ENCODE data around the gene TBXA2R. TPM values are rescaled to one million over a fixed set of nuclear protein-coding genes. Genes with fewer than 3 reads are reported as not detected.
"Not testable (repeated sequence)": the region's sequence is repeated elsewhere in the genome, so short reads cannot be mapped to it uniquely, and the experiment has no call there.

The TBXA2R gene
- total RNA-seq, 2 experiments from 2014 or later = 0.20 to 0.23 TPM

GRCh38 chr19:3570606-3571011, 36.1 kb downstream of the TBXA2R start:
- Mint-ChIP-seq H3K4me1 (peaks cover 12% of the 10 kb centered on the region), H3K27ac (no peak overlapping the region), H3K9me3 (no peaks in the 10 kb centered on the region), H3K4me3 (no peak overlapping the region), H3K36me3 (ENCODE audit: low read depth) (peaks cover 11% of the 10 kb centered on the region), H3K27me3 (no peaks in the 10 kb centered on the region)
- ChIA-PET CTCF (no interaction called here), POLR2A (interaction anchor here (0.7 to 1.5 kb wide), 2 partner anchors 14 to 843 kb away, joined by 3 to 4 read pairs; no protein-coding TSS in a partner anchor)
- no peak for DNase-seq

- H3K9me3 Mint-ChIP-seq, CTCF ChIA-PET: not testable (repeated sequence)
- POLR2A ChIA-PET = interaction anchor here (0.7 to 1.5 kb wide), 2 partner anchors 13 to 843 kb away, joined by 3 to 4 read pairs; no protein-coding TSS in a partner anchor
These were observed 36.6 kb downstream of the TBXA2R start for GRCh38 chr19:3570042-3570441.

GRCh38 chr19:3565139-3565538, 41.5 kb downstream of the TBXA2R start:
- CTCF ChIA-PET = no interaction called here
- H3K4me1 Mint-ChIP-seq = no peaks in the 10 kb centered on the region
- no peaks in the 10 kb centered on the region for H3K9me3 Mint-ChIP-seq
- no peak overlapping the region for H3K27ac Mint-ChIP-seq
- H3K36me3 Mint-ChIP-seq (ENCODE audit: low read depth) = no peaks in the 10 kb centered on the region
- no peaks in the 10 kb centered on the region for H3K27me3 Mint-ChIP-seq
- DNase-seq = no peak
- POLR2A ChIA-PET = no interaction called here
- H3K4me3 Mint-ChIP-seq = no peak overlapping the region

More at GRCh38 chr19:3570042-3570441, 36.6 kb downstream of the TBXA2R start:
- H3K27ac Mint-ChIP-seq; H3K4me3 Mint-ChIP-seq; H3K36me3 Mint-ChIP-seq (ENCODE audit: low read depth); H3K27me3 Mint-ChIP-seq; DNase-seq: not testable (repeated sequence)
- peaks cover 12% of the 10 kb centered on the region for H3K4me1 Mint-ChIP-seq

GRCh38 chr19:3563709-3564524, 42.8 kb downstream of the TBXA2R start:
- no peak for DNase-seq
- CTCF ChIA-PET = no interaction called here
- H3K27ac Mint-ChIP-seq = no peak overlapping the region
- no peak overlapping the region for H3K4me3 Mint-ChIP-seq
- POLR2A ChIA-PET = no interaction called here
- no peaks in the 10 kb centered on the region for H3K4me1 Mint-ChIP-seq
- no peaks in the 10 kb centered on the region for H3K9me3 Mint-ChIP-seq
- no peaks in the 10 kb centered on the region for H3K27me3 Mint-ChIP-seq
- no peaks in the 10 kb centered on the region for H3K36me3 Mint-ChIP-seq (ENCODE audit: low read depth)

DNA sequence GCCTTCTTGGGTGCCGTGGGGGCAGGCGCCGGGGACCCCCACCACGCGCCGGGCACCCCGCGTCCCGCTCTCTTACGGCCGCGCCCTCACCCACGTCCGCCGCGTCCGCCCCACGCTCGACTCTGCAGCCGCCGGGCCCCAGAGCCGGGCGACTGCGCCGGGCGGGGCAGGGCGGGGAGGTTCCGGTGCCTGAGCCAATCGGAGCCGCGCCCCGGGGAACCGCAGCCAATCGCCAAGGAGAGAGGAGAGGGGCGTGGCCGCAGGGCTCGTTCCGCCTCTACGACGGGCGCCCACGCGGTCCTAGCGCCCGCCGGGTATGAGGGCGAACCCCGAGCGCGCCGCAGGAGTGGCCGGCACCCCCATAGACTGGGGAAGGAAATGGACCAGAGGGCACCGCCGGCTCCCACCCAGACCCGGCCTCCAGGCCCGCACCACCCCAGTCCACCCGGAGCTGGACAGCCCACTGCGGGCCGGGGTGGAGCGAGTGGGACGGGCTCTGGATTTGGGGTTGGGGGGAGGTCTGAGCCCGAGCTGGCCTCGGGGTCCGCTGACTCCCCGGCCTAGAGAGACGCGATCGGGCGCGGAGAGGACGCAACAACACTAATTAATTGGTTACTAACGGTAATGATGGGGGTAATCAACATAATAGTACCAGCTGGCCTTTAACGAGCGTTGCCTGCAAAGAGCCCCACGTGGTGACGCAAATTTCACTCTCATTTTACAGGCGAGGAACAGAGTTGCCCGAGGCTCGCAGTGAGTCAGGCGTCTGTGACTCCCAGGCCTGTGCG, 49.0 kb downstream of the TBXA2R start, which contains the start of gene MFSD12:
Gene MFSD12, minus strand, starts transcription at position 126 of the 788 bp plus-strand sequence. CDS start 183 bp downstream, outside the sequence.
- peaks cover 7% of the 10 kb centered on the region for H3K36me3 Mint-ChIP-seq (ENCODE audit: low read depth)
- POLR2A ChIA-PET = interaction anchor here (0.6 to 5.7 kb wide), 9 partner anchors 11 to 428 kb away, joined by 3 to 42 read pairs (median 4); partner anchors contain the start of genes DOHH, EEF2, FZR1 and HMG20B

GRCh38 chr19:3556978-3557460, 49.7 kb downstream of the TBXA2R start:
- no peaks in the 10 kb centered on the region for H3K9me3 Mint-ChIP-seq
- H3K27me3 Mint-ChIP-seq = no peaks in the 10 kb centered on the region
- peak overlapping the region; percentile 86 for H3K4me3 Mint-ChIP-seq
- DNase-seq = peak; percentile 62
- ChIA-PET POLR2A (interaction anchor here (0.6 to 5.7 kb wide), 12 partner anchors 10 to 429 kb away, joined by 3 to 42 read pairs (median 4); partner anchors contain the start of genes DOHH, EEF2, FZR1 and HMG20B), CTCF (interaction anchor here (5.3 kb wide), 1 partner anchor 12 kb away, joined by 40 read pairs; no protein-coding TSS in a partner anchor)
- peaks cover 7% of the 10 kb centered on the region for H3K36me3 Mint-ChIP-seq (ENCODE audit: low read depth)
- H3K4me1 Mint-ChIP-seq = peaks cover 39% of the 10 kb centered on the region
- peak overlapping the region; percentile 73 for H3K27ac Mint-ChIP-seq

More for the DNA sequence above, 49.0 kb downstream of the TBXA2R start, which contains the start of gene MFSD12:
- Mint-ChIP-seq H3K4me1 (peaks cover 37% of the 10 kb centered on the region), H3K27me3 (no peaks in the 10 kb centered on the region), H3K9me3 (no peaks in the 10 kb centered on the region), H3K4me3 (peak within 1 kb of the TSS; percentile 86), H3K27ac (peak within 1 kb of the TSS; percentile 73)
- CTCF ChIA-PET = interaction anchor here (0.6 to 5.3 kb wide), 3 partner anchors 10 to 43 kb away, joined by 3 to 40 read pairs (median 5); no protein-coding TSS in a partner anchor
- peak; percentile 94 for DNase-seq

DNA sequence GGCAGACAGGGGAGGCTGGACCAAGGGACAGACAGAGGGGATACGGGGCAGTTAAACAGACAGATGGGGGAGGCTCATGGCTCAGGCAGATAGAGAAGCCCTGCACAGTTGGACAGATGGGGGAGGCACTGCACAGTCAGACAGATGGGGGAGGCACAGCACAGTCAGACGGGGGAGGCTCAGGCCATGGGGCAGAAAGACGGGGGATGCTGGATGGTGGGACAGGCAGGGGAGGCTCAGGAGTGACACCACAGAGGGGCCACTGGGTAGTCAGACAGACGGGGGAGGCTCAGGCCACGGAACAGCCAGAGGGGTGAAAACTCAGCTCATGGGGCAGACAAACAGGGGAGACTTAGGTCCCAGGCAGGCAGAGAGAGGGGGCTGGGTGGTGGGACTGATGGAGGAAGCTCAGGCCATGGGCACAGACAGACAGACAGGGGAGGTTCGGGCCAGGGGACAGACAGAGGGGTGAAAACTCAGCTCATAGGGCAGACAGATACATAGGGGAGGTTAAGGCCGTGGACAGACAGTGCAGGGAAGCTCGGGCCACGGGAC, 50.2 kb downstream of the TBXA2R start:
- H3K27ac Mint-ChIP-seq = peak overlapping the region; percentile 73
- ChIA-PET POLR2A (interaction anchor here (0.6 to 5.7 kb wide), 10 partner anchors 9 to 429 kb away, joined by 3 to 42 read pairs (median 4); partner anchors contain the start of genes DOHH, EEF2, FZR1 and HMG20B), CTCF (interaction anchor here (0.9 to 5.3 kb wide), 2 partner anchors 11 to 19 kb away, joined by 3 to 40 read pairs; no protein-coding TSS in a partner anchor)
- peak overlapping the region; percentile 86 for H3K4me3 Mint-ChIP-seq
- H3K4me1 Mint-ChIP-seq = peaks cover 43% of the 10 kb centered on the region
- H3K36me3 Mint-ChIP-seq (ENCODE audit: low read depth) = peaks cover 7% of the 10 kb centered on the region
- no peaks in the 10 kb centered on the region for H3K27me3 Mint-ChIP-seq
- DNase-seq = no peak
- no peaks in the 10 kb centered on the region for H3K9me3 Mint-ChIP-seq

- ChIA-PET POLR2A (interaction anchor here (1.0 to 5.7 kb wide), 8 partner anchors 9 to 430 kb away, joined by 3 to 42 read pairs (median 4); partner anchors contain the start of genes DOHH, EEF2, FZR1 and HMG20B), CTCF (interaction anchor here (0.9 to 5.3 kb wide), 2 partner anchors 10 to 20 kb away, joined by 3 to 40 read pairs; no protein-coding TSS in a partner anchor)
- H3K27ac Mint-ChIP-seq = peak overlapping the region; percentile 72
- no peaks in the 10 kb centered on the region for H3K27me3 Mint-ChIP-seq
- H3K36me3 Mint-ChIP-seq (ENCODE audit: low read depth) = peaks cover 7% of the 10 kb centered on the region
- H3K4me3 Mint-ChIP-seq = peak overlapping the region; percentile 86
- DNase-seq = no peak
- H3K4me1 Mint-ChIP-seq = peaks cover 45% of the 10 kb centered on the region
- no peaks in the 10 kb centered on the region for H3K9me3 Mint-ChIP-seq
These were observed 50.8 kb downstream of the TBXA2R start for GRCh38 chr19:3555653-3556422.

DNA sequence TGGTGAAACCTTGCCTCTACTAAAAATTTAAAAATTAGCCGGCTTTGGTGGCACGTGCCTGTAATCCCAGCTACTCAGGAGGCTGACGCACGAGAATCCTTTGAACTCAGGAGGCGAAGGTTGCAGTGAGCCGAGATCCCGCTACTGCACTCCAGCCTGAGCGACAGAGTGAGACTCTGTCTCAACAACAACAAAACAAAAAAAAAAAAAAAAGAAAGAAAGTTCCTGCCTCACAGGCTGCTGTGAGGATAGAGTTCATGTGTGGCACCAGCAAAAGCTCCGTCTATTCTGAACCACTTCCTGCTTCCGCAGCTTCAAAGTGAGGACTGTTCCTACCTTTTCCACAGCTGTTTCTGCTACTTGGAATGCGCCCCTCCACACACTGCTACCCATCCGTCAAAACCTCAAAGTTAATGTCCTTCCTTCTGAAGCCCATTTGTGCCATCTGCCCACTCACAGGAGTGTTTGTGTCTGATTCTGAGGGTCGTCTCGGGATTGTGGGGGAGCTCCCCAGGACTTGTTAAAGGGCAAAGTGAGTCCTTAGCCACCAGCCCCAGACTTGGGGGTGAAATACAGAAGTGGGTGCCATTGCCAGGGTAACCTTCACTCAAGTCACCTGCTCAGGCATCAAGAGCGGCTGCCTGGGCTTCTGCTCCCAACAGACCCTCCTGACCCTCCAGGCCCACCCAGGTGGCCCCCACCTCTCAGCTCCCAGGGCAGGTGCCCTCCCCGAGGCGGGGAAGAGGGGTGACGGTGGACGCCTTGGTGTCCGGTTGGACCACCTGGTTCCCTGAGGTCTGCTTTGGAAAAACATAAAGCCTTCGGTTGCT, 52.2 kb downstream of the TBXA2R start:
- Mint-ChIP-seq H3K36me3 (ENCODE audit: low read depth) (peaks cover 7% of the 10 kb centered on the region), H3K4me3 (peak overlapping the region; percentile 86), H3K4me1 (peaks cover 45% of the 10 kb centered on the region), H3K27me3 (no peaks in the 10 kb centered on the region), H3K9me3 (no peaks in the 10 kb centered on the region), H3K27ac (peak overlapping the region; percentile 94)
- POLR2A ChIA-PET = interaction anchor here (1.3 to 5.7 kb wide), 4 partner anchors 7 to 258 kb away, joined by 4 to 42 read pairs (median 6); partner anchors contain the start of genes FZR1 and HMG20B
- peak; percentile 53 for DNase-seq
- CTCF ChIA-PET = interaction anchor here (0.6 to 5.3 kb wide), 4 partner anchors 9 to 1115 kb away, joined by 3 to 40 read pairs (median 3); no protein-coding TSS in a partner anchor

GRCh38 chr19:3551792-3552095, 54.9 kb downstream of the TBXA2R start:
- ChIA-PET POLR2A (no interaction called here), CTCF (interaction anchor here (0.9 kb wide), 1 partner anchor 10 kb away, joined by 4 read pairs; no protein-coding TSS in a partner anchor)
- Mint-ChIP-seq H3K4me3 (no peak overlapping the region), H3K27ac (peak overlapping the region; percentile 38), H3K9me3 (no peaks in the 10 kb centered on the region), H3K36me3 (ENCODE audit: low read depth) (peaks cover 5% of the 10 kb centered on the region), H3K27me3 (no peaks in the 10 kb centered on the region), H3K4me1 (peaks cover 38% of the 10 kb centered on the region)
- no peak for DNase-seq
